Stimulated activated CD4-positive, alpha-beta T cell treated with anti-CD3 and anti-CD28 coated beads, TNF-alpha, amount 100 ng/mL, for 4 hours (primary cell): Measurements from ENCODE around the gene RENBP.

Source experiments
- DNase-seq, 3 experiments: peaks; one replicate each; pipeline ENCODE4 v3.0.0-alpha.2; 2020; ENCODE audit warnings: low read depth in 3 of 3

RENBP gene

DNA sequence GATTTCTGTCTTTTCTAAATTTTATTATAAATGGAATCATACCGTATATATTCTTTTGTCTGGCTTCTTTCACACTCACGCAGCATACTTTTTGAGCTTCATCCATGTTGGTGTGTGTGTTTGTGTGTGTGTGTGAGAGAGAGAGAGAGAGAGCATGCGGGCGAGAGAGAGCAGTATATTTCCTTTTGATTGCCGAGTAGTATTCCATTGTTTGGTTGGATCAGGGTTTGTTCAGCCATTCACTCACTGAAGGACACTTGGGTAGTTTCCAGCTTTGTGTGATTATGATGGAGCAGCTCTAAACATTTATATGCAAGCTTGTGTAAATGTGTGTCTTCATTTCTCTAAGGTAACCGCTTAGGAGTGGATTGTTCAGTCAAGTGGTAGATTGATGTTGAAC, 55.3 kb downstream of the RENBP start:
- no peak for DNase-seq

- no peak for DNase-seq
Measured at GRCh38 chrX:153888344-153888743, 56.1 kb downstream of the RENBP start.

- DNase-seq, result no peak
Measured at GRCh38 chrX:153887385-153887784, 57.1 kb downstream of the RENBP start.

- no peak for DNase-seq
Measured at GRCh38 chrX:153886915-153887314, 57.5 kb downstream of the RENBP start.

DNA sequence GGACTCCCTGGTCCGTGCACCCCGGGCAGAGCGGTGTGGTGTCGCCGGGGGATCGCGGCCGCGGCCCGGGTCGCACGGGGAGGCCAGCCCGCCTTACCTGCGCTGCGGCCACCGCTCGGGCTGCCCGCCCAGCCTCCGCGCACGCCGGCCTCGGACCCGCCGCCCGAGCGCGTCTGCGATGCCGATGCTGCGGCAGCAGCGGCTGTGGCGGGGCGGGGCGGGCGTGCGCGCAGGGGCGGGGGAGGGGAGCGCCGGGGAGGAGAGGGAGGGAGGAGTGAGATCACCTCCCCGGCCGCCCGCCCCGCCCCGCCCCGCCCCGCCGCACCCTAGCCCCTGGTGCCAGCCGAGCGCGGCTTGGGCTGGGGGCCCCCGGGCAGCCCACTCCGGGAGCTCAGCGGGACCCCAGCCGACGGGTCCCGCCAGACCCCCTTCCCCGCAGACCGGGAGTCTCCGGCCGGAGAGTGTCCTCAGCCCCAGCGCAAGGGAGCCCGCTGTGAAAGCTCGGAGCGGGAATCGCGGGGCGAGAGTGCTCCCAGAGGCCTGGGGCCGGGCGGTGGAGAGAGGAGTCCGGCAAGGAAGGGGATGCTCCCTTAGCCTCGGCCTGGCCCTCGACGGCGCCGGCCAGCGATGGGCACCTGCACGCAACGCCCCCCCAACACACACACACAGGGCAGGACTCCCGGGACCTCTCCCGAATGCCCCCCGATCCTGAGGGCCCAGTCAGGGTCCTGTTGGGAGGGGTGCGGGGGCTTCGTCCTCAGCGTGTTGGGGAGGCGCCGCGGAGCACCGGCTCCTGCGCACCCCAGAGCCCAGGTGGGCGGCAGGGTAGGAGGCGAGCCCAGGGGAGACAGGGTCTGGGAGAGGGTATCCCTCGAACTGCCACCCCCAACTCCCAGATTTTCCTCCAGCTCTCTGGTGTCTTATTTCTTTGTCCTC, 58.2 kb downstream of the RENBP start, which contains the start of gene L1CAM:
Gene L1CAM (minus strand): TSS at position 206 of the 936 bp plus-strand sequence. CDS start 10,337 bp downstream, outside the sequence.
- peak in 1 of 3 experiments; percentile 10 for DNase-seq
